WTC11 (cell line): ENCODE data around the gene KCNB1.

Source experiments
- CBFB ChIP-seq: sonication (generic); formaldehyde crosslinking; IDR thresholded peaks from 2 replicates; pipeline ENCODE4 v1.8.1; 2022; ENCODE audit warnings: mild to moderate bottlenecking, low read depth, missing genetic modification reagents
- ELF4 ChIP-seq: sonication (generic); formaldehyde crosslinking; IDR thresholded peaks from 2 replicates; pipeline ENCODE4 v1.8.1; 2022; ENCODE audit warnings: low read depth, mild to moderate bottlenecking, moderate library complexity, missing genetic modification reagents
- FOXP1 ChIP-seq: sonication (generic); formaldehyde crosslinking; IDR thresholded peaks from 2 replicates; pipeline ENCODE4 v1.8.0; 2022; ENCODE audit warnings: missing genetic modification reagents, mild to moderate bottlenecking, moderate library complexity, borderline replicate concordance
- ZNF138 ChIP-seq: sonication (generic); formaldehyde crosslinking; conservative IDR thresholded peaks from 2 replicates; pipeline ENCODE4 v1.8.1; 2022; ENCODE audit warnings: mild to moderate bottlenecking, moderate library complexity, missing genetic modification reagents
- ZNF416 ChIP-seq: fragments of 250-450 bp; sonication (Bioruptor Pico); IDR thresholded peaks from 2 replicates; pipeline ENCODE4 v1.9.0; 2021; ENCODE audit warnings: mild to moderate bottlenecking, inconsistent platforms
- TF ChIP-seq, protein P1 (sequence below): fragments of 200-600 bp; IDR thresholded peaks from 2 replicates; pipeline ENCODE4 v1.8.0; 2022; ENCODE audit warnings: antibody characterized with exemption
- TF ChIP-seq, protein P2 (sequence below): sonication (generic); formaldehyde crosslinking; IDR thresholded peaks from 2 replicates; pipeline ENCODE4 v1.8.1; 2022; ENCODE audit warnings: mild to moderate bottlenecking, moderate library complexity, missing genetic modification reagents
- TF ChIP-seq, protein P3 (sequence below): sonication (generic); formaldehyde crosslinking; IDR thresholded peaks from 2 replicates; pipeline ENCODE4 v1.8.1; 2023; ENCODE audit warnings: mild to moderate bottlenecking, missing genetic modification reagents

DNA sequence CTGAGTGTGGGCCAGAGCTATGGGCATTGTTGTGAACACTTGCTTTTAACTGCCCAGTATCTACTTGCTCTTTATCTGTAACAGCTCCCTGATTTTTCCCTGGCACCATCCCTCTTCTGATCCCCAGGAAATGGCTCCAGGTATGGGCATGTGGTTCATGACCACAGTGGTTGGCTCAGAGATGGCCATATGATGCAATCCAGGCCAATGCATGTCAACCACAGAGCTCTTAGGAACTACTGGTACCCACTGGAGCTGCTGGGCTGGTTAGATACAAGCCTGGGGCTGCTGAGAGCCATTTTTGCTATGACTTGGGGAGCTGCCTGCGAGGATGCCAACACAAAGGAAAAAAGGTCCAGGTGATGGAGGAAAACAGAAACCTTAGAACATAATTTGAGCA is 55.6 kb downstream of the KCNB1 start:
- TF ChIP-seq, protein P1, sequence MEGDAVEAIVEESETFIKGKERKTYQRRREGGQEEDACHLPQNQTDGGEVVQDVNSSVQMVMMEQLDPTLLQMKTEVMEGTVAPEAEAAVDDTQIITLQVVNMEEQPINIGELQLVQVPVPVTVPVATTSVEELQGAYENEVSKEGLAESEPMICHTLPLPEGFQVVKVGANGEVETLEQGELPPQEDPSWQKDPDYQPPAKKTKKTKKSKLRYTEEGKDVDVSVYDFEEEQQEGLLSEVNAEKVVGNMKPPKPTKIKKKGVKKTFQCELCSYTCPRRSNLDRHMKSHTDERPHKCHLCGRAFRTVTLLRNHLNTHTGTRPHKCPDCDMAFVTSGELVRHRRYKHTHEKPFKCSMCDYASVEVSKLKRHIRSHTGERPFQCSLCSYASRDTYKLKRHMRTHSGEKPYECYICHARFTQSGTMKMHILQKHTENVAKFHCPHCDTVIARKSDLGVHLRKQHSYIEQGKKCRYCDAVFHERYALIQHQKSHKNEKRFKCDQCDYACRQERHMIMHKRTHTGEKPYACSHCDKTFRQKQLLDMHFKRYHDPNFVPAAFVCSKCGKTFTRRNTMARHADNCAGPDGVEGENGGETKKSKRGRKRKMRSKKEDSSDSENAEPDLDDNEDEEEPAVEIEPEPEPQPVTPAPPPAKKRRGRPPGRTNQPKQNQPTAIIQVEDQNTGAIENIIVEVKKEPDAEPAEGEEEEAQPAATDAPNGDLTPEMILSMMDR, result no peak
- TF ChIP-seq, protein P2, sequence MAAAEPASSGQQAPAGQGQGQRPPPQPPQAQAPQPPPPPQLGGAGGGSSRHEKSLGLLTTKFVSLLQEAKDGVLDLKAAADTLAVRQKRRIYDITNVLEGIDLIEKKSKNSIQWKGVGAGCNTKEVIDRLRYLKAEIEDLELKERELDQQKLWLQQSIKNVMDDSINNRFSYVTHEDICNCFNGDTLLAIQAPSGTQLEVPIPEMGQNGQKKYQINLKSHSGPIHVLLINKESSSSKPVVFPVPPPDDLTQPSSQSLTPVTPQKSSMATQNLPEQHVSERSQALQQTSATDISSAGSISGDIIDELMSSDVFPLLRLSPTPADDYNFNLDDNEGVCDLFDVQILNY (CRISPR knock-in tag), result no peak
- TF ChIP-seq, protein P3, sequence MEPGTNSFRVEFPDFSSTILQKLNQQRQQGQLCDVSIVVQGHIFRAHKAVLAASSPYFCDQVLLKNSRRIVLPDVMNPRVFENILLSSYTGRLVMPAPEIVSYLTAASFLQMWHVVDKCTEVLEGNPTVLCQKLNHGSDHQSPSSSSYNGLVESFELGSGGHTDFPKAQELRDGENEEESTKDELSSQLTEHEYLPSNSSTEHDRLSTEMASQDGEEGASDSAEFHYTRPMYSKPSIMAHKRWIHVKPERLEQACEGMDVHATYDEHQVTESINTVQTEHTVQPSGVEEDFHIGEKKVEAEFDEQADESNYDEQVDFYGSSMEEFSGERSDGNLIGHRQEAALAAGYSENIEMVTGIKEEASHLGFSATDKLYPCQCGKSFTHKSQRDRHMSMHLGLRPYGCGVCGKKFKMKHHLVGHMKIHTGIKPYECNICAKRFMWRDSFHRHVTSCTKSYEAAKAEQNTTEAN (CRISPR knock-in tag), result no peak
- TF ChIP-seq ZNF138, result no peak
- TF ChIP-seq ZNF416, result no peak
- TF ChIP-seq ELF4 (CRISPR knock-in tag), result no peak
- no peak for TF ChIP-seq FOXP1 (CRISPR knock-in tag)
- no peak for TF ChIP-seq CBFB (CRISPR knock-in tag)
